Right kidney (tissue), 1 donor: ENCODE results near the gene SMAD6.
"Not testable (repeated sequence)": the region's sequence is repeated elsewhere in the genome, so short reads cannot be mapped to it uniquely, and the experiment has no call there.

Experiments
- DNase-seq: peaks from one replicate; pipeline ENCODE4 v3.0.0-alpha.2; 2016

Gene SMAD6

DNA sequence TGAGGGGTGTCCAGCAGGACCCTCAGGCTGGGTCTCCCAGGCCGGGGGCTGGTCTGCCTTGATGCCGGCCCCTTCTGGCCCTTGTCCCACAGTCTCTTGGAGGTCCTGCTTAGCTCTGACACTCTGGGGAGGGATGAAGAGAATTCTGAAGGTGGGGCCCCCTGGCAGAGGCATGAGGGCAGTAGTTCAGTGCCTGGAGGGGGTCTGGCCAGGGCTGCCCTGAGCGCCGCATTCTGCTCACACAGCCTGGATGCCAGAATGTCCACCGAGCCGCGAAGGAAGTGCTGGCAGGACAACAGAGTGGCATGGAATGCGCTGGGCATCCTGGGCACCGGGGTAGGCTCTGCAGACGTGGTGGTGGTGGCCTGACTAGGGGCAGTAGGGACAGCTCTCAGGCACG lies 55.5 kb downstream of the SMAD6 start:
- no peak for DNase-seq

DNA sequence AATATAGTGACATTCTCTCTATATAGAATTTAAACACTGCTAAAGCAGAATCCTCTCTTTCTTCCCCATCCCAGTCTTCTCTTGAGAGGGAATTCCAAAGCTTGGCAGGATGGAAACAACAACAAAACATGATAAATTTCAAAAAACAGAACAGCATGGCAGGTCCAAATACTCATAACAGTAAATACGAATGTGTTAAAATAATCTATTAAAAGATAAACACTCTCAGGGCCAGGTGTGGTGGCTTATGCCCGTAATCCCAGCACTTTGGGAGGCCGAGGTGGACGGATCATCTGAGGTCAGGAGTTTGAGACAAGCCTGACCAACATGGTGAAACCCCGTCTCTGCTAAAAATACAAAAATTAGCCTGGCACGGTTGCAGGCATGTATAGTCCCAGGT lies 56.2 kb downstream of the SMAD6 start:
- DNase-seq: not testable (repeated sequence)

DNA sequence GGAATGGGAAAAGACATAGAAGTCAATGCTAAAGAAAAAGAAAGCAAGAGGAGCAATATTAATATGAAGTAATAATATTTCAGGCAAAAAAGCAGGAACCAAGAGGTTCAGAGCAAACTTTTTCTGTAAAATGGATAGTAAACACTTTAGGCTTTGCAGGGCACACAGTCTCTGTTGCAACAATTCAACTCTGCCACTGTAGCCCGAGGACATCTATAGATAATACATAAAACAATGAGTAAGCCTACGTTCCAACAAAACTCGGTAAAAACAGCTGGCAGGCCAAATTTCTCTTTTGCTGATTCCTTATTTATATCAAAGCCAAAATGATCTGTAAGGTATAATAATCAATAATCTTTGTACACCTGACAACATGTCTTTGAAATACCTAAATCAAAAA lies 56.8 kb downstream of the SMAD6 start:
- no peak for DNase-seq

DNA sequence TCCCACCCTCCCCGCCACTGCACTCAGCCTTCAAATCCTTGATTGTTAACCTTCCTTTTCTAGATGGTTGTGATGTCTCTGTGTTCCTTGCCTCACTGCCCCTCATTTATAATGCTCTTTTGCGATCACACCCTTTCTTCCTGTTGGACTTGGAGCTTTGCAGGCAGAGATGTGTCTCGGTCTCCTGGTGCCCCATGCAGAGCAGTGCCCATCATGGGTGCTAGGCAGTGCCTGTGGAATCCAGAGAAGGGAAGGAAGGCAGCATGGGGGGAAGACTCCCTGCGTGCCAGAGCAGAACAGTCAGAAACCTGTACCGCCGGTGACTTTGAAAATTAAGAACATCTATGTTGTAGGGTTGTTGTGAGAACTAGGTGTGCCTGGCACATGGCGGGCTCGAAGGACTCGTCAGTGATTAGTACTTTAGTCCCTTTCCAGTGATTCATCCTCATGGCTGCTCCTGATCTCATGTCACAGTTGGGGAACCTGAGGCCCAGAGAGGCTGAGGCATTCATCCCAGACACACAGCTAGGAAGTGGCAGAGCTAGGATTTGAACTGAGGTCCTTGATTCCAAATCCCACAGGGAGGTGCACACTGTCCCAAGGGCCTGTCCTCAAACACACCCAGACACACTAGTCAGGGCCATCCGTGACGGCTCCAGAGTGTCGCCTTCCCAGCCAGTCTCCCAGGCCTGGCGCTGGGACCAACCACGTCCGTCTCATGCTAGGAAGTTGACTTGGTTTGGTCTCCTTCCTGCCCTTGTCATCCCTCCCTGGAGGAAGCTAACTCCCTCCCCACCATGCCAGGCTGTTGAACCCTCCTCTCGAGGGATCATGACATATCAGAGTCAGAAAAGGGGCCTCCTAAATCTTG lies 58.3 kb downstream of the SMAD6 start:
- DNase-seq: no peak

DNA sequence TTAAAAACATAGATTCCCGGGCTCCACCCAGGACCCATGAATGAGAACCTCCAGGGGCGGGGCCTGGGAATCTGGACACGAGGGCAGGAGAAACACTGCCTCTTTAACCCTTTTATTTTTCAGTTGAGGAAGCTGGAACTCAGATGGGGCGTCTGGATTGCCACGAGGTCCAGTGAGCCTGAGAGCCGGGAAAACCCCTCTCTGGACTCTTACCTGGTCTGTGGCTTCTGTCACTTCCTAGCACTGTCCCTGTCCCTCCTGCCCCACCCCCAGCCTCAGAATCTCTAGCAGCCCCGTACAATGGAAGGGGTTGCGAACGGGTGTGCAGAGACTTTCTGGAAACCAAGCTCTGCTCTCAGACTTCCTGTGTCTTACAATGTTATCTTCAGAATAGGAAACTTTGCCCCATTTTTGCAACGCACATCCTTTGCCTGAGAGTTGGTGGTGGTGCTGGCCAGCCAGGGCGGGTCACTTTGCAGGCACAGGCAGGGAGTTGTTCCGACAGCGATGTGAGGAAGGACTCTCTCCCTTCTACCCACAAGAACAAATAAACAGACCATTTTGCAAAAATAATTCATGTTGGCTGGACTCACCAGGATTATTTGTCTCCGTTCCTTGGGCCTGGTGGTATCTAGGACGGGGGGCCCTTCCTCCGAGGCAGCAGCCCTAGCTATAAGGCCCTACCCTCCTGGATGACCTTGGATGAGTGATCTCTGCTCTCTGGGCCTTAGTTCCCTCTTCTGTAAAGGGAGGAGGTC lies 59.1 kb downstream of the SMAD6 start:
- no peak for DNase-seq

GRCh38 chr15:66761726-66762595 lies 59.9 kb downstream of the SMAD6 start:
- DNase-seq: no peak

DNA sequence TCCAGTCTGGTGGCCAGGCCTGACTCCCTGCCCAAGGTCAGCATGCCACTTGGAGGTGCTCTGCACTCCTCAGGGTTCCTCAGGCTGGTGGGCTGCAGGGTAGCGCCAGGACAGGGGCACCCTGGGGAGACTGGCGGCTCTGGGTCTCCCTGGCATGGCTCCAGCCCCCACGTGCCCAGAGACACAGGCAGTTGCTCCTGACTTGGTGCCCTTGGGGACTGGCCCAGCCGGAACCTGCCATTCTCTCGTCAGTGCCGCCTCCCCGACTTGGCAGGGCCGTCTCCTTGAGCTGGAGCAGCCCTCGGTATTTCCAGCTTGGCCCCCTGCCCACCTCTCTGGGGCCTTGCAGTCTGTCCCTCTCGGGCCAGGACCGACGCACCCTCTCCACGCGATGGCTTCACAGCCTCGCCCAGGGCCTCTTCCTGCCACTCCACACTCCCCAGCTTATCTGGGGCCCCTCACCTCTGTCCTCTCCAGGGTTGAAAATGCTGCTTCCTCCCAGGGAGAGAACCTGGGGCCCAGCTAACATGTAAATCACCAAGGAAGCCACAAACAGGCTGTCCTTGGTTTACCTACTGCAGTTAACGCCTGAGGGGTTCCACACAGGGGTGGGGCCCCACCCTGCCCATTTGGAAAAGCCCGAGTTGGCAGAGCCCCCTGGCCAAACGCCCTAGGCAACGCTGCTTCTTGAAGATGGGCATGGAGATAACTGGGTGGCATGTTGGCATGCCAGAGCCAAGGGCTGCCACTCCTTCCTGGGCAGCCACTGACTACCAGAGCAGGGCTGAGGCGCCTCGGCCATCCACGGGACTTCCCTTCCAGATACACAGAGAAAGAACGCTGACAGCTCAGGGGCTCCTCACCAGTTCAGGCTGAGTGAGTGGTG lies 61.4 kb downstream of the SMAD6 start:
- no peak for DNase-seq

DNA sequence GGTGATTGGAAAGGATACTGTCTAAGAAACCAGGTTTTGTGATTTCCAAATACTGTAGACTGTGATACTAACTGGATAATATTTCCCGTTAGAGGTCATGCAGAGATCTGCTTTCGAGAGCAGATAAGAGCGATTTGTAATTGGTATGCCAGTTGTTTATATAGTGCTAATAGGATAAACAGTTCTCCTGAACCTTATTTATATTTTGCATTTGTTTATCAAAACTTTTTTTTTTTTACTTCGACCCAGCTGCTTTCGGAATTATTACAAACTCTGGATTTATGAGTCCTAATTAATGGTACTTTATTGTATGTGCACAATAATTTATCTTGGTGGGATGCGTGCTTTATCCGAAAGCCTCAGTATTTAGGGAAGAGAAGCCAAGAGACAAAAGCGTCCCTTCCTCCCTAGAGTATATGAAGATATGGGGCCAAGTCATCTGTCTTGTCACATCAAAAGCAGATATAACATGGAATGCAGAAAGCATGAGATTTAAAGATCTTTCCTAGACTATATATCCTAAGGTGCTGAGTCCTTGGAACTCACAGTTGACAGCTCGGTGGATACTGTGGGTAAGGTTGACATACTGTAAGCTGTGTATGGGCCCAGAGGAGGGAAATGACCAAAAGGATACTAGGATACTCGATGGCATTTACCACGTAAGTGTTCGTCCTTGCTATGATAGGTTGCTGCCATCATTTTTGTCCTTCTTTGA lies 62.2 kb downstream of the SMAD6 start:
- DNase-seq: no peak

- DNase-seq: peak; percentile 80
Observed at GRCh38 chr15:66765478-66766281, 63.6 kb downstream of the SMAD6 start.

DNA sequence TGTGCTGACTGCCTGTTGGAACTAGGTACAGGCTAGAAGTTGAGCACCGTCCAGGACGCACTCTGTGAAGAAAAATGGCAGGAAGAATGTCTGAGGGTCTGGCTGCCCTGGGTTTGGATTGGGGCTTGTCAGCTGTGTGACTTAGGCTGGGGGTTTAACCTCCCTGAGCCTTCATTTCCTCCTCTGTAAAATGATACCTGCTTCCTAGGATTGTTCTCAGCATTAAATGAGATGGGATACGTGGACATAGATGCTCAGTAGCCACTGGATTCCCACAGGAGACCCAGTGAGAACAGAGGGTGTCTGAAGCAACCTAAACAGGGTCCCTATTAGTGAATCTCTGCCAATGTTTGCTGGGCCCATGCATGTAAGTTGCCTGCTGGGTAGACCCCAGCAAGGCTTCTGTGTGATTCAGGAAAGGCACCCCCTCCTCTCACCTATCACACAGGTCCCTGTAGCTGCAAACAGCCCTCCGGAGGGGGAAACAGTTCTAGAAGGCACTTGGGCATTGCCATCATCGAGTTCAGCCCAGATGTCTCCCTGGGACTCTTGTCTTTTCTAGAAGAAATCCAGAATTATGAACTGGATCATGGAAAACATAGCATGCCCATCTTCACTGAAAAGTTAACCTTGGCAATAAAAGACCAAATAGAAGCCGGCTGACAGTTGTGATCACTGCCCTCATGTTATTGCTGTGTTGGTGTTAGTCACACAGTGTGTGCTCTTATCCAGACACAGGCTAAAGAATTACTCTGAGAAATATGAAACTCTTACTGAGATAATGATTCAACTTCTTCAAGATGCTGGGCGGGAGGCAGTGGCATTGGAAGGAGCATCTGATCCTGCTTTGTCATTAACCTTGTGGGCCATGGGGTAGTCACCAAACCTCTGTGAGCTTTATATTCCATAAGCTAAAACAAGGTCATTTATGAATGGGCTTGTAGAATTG lies 64.5 kb downstream of the SMAD6 start:
- DNase-seq: no peak

DNA sequence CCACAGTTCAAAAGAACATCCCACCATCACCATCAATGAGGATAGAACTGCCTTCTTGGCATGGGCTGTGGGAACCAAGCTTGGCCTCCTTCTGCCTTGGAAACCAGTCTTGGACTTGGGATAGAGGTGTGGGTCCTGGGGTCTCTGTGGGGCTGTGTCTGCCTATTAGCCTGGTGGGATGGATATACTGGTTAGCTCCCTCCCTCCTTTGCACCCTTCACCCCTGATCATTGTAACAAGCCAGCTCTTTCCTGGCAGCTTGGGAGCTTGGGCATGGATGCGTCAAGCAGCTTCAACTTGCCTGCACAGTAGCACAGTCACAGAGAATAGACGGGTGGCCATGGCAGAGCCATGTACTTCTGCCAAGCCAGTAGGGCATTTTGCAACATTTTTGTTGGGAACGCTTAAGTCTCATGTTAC lies 65.2 kb downstream of the SMAD6 start:
- no peak for DNase-seq

GRCh38 chr15:66768987-66769386 lies 67.0 kb downstream of the SMAD6 start:
- no peak for DNase-seq

- DNase-seq: no peak
Observed at GRCh38 chr15:66770518-66771350, 68.7 kb downstream of the SMAD6 start.

GRCh38 chr15:66771351-66771650 lies 69.3 kb downstream of the SMAD6 start:
- no peak for DNase-seq

DNA sequence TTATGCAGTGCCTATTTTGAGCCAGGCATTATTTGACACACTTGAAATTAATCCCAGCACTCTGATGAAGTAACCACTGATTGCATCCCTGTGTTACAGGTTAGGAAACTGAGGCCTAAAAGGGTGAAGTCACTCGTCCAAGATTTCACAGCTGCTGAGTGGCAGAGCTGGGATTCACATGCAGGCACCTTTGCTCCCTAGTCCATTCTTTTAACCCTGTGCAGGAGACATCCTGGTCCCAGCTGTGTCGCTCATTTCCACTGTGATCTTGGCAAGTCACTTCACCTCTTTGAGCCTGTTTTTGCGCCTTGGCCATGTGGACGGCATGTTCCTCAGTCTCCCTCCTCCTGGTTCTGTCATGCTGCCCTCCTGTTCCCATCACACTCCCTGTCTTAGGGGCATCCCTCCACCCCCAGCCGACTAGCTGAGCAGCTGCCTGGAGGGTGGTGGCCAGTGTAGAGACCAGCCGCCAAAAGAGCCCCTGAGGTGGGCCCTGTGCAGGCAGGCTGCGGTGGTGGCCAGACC lies 70.6 kb downstream of the SMAD6 start:
- peak; percentile 56 for DNase-seq

DNA sequence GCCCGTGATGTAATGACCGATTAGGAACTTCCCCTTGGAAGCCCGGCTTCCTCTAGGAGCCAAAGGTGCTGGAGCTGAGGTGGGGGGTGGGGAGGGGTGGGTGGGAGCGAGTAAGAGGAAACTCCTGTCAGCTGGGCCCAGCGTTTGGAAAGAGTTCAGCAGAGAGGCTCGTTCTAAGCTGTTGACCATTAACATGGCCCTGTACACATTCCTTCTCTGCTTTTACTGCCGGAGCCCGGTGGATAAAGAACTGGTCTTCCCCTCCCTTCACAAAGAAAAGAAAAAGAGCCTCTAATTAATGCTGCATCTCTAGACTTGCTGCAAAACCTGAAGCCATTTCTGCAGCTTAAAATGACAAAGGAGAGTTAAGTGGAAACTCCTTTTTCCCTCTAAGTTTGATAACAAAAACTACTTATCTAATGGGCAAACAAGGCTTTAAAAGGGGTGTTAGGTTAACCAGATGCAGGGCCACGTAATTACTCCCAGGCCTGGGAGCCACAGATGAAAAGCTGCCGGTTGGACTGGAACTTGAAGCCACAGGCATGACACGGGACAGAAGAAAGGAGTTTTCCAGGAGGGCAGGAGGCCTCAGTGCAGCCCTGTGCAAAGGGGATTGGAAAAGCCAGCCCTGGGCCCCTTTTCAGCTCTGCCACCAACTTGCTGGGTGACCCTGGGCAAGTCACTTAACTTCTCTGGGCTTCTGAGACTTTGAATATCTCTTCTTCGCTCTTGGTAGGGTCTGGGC lies 71.3 kb downstream of the SMAD6 start:
- DNase-seq: no peak
